Kasumi-1 (cell line): ENCODE data around the gene SLC35B1.
"Not testable (repeated sequence)": the region's sequence is repeated elsewhere in the genome, so short reads cannot be mapped to it uniquely, and the experiment has no call there.

Experiments
- DNase-seq, 2 experiments: peaks; one replicate each; lab custom pipeline; 2025; lab: John Stamatoyannopoulos, UW

The SLC35B1 gene

DNA sequence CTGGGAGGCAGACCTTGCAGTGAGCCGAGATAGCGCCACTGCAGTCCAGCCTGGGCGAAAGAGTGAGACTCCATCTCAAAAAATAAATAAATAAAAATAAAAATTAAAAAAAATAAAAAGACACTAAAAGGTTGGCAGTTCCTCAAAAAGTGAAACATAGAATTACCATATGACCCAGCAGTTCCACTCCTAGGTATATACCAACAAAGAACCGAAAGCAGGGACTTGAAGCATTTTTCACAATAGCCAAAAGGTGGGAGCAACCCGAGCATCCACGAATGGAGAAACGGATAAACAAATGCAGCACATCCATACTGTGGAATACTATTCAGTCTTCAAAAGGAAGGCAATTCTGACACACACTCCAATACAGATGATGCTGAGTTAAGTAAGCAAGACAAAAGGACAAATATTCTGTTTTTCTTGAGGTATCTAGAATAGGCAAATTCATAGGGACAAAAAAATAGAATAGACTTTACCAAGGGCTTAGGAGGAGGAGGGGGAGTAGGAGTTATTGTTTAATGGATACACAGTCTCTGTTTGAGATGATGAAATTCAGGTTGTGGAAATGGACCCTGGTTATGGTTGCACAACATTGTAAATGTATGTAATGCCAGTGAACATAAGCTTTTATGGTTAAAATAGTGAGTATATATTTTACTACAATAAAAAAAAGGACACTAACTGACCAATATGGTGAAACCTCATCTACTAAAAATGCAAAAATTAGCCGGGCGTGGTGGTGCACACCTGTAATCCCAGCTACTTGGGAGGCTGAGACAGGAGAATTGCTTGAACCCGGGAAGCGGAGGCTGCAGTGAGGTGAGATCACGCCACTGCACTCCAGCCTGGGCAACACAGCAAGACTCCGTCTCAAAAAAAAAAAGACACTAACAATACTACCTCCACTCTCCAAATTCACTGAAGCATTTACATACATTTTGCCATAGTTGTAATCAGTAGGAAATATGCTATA lies 27.0 kb upstream of the SLC35B1 start:
- no peak for DNase-seq

DNA sequence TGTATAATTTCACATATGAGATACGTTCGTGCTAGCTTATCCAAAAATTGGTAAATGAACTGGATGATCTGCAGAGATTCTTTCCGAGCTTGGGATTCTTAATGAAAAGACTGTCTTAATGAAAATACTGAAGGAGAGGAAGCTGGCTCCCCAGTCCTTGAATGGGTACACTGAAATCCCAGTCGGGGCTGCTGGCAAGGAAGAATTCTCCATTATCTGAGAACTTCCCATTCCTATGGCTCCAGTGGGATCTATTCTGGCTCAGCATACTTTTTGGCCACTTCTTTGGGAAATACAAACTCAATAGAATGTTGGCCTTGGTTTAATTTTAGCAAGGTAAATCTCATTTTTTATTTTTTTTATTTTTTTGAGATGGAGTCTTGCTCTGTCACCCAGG lies 23.7 kb upstream of the SLC35B1 start:
- DNase-seq = no peak

DNA sequence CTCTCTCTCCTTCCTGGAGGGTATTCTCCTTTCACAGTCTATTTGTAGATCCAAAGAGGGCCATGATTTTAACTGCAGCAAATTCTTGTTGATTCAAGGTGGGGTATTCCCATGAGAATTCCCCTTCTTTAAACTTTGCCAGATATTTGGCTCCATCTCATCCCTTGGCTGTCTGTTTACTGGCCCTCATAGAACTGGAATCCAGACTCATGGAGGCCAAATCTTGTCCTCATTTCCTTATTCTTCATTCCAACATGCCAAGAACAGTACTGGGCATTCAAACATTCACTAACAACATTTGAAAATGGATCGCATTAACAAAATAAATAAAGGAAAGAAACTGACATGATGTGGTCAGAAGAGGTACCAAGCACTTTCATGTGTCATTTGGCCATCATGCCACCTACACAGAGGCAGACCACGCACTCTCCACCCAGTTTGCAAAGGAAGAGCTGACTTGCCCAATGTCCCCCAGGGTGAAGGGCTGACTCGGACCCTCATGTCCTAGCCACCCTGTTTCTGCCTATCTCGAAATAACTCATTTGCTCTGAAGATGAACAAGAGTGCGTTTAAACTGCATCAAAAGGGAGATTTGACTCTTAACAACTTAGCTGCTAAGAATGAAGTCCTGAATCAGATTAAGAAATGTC lies 23.1 kb upstream of the SLC35B1 start:
- DNase-seq = no peak

DNA sequence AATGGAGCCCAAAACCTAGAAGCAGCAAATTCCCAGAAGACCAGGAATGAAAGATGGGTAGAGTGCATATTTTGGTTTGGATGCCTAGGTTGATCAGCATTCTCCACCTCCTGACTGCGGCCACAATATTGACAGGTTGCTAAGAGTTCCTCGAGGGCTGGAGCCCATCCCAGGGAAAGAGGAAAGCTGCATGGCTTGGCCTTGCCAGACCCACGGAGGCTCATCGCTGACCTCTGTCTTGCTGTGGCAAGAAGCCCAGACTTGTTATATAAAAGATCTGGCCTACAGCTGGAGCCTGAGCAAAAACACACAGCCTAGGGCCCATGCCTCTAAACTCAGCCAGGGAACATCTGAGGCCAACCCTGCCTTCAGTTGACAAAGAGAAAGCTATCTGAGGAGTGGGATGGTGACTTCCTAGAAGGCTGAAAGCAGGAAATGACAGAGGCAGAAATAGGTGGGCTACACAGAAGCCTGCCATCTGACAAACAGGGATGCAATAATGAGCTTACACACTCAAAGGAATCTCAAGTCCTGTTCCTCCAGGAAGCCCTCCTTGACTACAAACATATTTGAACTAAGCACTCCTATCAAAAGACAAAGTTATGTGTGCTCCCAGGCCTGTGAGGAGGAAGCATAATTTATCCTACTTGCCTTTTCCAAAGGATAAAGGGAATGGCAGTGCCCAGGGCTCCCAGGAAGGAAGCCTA lies 22.5 kb upstream of the SLC35B1 start:
- no peak for DNase-seq

DNA sequence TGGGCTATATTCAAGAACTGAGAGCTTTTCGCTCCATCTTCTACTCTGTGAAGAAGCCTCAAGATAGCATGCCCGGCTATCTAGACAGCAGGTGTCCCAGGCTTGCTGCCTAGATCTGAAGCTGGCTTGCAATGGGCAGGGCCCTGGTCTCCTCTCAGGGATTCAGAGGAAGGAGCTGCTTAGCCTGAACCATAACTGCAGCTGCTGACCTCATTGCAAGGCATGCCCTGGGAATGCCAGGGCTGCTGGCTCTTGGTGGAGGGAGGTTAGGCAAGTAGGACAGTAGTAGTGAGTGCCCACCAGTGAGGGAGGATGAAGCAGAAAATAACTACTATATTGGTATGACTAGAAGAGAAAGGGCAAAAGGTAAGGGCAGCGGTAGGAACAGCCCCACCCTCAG lies 21.3 kb upstream of the SLC35B1 start:
- DNase-seq = no peak

DNA sequence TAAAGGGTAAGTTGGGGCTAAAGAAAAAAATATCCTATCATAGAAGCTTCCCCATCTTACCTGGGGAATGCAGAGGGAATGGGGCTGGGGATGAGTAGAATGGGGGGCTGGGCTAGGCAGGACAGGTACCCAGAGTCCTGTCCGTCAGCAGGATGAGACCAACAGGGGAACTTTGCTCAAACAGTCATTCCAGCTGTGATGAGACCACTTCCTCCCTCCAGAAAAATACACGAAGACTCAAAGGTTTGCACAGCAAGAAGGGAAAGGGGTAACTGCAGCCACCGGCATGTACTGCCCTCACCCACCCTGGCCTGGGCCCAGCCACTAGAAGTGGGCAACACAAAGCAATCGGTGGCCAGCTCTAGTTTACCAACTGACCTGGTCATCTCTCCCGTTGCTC lies 20.7 kb upstream of the SLC35B1 start:
- no peak for DNase-seq

DNA sequence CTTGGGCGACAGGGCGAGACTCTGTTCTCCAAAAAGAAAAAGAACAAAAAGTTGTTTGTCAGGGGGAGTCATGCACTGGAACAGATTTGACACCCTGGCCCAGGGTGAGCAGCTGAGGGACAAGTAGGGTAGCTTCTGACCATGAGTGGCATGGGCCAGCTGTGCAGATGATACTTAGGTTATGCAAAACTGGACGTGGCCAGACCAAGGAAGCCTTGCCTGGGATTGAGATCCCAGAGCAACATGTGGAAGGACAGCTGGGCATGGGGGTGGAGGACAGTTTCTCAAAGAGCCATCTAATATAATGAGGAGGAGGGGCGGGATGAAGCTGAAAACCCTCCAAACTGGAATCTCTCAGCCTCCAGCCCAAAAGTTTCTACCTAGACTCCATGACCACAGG lies 19.6 kb upstream of the SLC35B1 start:
- DNase-seq = no peak

DNA sequence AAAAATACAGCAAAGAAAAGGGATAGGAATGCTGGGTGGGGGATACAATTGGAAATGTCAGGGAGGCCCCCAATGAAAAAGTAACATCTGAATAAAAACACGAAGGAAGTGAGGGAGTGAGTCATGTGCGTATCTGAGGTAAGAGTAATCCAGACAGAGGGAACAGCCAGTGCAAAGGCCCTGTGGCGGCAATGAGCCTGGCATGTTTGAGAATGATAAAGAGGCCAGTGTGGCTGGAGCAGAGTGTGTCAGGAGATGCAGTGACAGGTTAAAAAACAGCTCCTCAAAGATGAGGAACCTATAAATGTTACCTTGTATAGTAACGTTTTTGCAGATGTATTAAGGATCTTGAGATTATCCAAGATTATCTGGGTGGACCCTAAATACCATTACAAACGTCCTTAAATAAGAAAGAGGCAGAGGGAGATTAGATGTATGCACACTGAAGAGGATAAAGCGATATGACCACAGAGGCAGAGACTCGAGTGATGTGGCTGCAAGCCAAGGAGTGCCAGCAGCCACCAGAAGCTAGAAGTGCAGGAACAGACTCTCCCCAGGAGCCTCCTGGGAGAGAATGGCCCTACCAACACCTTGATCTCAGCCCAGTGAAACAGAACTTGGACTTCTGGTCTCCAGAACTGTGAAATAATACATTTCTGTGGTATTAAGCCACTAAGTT lies 17.8 kb upstream of the SLC35B1 start:
- DNase-seq = no peak

DNA sequence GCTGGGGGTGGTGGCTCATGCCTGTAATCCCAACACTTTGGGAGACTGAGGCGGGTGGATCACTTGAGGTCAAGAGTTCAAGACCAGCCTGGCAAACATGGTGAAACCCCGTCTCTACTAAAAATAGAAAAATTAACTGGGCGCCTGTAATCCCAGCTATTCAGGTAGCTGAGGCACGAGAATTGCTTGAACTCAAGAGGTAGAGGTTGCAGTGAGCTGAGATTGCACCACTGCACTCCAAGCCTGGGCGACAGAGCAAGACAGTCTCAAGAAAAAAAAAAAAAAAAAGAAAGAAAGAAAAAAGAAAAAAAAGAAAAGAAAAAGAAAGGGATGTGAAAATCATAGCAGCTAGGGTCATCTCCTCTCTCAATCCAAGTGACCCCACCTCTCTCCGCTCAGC lies 16.8 kb upstream of the SLC35B1 start:
- DNase-seq = not testable (repeated sequence)

DNA sequence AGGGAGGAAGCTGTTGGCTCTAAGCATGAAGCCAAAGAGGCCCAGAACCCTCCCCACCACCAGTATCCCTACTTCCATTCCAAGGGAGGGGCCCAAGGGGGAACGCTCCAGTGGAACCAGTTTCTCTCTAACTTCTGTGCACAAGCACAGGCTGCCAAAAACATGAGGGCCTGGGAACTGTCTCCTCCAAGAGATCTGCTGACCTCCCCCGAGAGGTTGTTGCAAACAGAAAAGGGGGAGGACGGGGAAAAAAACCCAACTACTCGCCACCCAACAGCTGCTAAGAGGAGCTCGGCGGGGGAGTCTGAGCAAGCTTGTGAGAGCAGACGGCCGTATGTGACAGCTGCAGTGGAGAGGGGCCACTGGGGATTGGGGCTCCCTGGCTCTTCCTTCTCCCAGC lies 15.7 kb upstream of the SLC35B1 start:
- peak; percentile 37 to 44 for DNase-seq

DNA sequence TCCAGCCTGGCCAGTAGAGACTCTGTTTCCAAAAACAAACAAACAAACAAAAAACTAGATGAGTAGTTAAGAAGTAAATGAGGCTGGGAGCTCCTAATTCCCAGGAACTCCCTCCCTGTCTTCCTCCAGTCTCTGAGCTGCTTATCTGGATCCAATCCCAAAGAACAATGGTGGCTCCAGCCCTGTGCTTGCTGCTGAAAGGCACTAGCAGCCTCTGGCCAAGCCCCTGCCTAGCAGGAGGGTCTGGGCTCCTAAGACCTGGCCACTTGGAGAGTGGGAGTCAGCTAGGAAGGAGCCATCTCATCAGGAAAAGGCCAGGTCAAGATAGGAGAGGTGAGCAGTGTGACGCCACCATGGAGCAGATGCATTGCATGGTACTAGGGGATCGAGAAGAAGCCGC lies 14.3 kb upstream of the SLC35B1 start:
- no peak for DNase-seq

DNA sequence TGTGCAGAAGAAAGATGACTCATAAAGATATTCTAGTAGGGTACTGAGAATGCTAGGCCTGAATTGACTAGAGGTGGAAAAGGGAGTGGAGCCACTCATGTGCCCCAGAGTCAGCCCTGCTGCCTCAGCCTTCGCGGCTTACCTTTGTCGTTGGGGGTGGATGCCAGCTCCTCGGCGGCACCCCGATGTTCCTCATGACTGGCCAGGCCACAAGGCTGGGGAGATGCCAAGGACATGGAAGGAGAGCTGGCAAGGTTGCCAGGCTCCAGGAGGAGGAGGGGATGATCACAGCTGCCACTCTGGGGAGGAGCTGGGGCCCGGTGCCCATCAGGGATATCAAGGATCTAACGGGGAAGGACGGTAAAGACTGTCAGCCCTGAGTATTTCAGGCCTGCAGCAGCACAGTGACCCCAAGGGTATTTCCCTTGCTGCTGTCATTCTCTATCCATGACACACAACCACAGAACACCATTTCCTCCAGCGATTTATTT lies 9.7 kb upstream of the SLC35B1 start:
- DNase-seq = no peak

DNA sequence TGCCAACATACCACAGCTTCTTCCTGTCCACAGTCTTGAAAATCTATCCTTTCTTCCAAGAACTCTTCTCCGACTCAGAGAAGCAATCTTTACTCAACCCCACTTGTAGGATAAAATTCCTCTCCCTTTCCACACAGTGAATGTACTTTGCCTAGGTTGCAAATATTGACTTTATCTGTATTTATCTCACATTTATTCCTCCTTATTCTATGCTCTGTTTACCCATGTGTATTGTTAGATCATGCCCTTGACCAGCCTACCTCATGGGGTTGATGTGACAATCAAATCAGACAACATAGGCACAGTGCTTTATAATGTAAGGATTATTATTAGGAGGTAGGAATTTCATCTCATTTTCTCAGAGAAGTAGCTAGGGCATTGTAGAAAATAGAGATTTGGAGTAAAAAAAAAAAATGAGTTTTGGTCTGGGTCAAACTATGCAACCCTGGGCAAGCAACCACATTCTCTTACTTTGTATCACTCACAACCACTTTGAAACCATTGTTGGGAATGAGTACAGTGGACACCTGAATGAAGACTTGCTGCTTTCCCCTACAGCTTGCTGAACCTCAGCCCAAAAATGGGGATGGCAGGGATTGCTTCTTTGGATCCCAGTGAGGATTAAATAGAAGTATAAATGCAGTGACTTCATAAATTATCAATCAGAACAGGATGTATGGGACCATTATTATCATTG lies 9.1 kb upstream of the SLC35B1 start:
- no peak for DNase-seq

DNA sequence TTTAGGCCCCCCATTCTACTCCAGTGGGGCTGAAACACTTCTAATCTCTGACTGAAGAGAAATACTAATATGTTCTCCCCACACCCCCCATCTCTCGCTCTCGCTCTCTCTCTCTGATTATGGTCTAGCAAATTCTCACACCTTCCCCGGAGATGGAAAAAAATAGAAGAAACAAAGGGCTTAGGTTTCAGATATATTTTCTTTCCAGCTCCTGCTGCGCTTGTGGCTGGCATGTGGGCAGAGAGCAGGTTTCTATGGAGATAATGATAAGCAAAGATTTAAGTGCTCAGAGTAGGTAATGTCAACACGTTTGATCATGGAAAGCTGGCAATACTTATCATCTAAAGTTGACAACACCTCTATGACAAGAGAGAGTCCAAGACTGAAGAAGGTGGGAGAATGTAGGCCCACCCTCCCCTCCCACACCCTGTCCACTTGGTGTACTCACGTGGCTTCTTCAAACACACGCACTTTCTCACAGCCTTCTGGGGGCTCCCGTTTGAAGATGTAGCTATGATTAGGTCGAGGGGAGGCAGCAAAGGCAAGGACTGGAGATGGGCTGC lies 8.0 kb upstream of the SLC35B1 start:
- DNase-seq = no peak

DNA sequence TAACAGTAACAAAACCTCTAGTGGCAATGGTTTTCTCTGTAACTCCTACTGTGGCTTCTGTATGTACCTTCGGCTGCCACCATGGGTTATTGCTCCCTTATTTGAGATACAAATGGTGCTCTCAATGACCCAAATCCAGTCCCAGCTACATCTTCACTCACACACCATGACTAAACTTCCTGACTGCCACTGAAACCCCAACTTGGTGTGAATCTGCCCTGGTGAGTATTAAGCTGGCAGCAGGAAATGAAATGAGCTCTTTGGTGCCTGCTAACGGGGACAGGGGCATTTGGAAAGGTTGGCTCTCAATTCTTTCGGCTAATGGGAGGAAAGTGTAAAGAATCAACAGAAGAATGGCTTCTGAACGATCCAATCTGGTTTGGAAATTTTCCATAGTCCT lies 7.5 kb upstream of the SLC35B1 start:
- DNase-seq = no peak

DNA sequence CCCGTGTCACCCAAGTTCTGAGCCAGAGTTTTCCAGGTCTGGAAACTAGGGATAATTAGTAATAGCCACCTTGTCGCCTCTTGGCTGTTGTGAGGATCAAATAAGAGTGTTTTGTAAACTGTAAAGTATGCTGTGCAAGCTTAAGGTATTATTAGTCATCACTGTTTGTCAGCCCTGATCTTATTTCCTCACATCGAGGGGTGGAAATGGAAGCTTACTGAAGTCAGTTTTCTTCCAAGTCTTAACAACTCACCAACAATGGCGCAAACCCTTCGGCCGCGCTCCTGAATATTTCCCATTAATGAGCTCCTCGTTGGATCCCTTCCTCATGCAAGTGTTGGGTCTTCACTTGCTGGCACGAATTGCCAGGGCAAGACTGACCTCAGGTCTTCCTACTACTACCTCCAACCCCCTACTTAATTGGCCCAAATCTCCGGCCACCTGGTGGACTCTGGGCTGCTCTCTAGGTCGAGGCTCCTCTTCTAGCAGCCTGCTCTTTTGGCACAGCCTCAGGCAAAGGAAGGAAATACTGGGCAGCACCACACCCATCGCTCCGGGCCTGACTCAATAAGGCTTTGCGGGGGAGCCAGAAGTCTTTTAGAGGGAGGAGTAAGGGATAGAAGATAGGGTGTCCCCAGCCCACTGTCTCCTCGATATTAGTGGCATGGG lies 885 bp upstream of the SLC35B1 start:
- no peak for DNase-seq

DNA sequence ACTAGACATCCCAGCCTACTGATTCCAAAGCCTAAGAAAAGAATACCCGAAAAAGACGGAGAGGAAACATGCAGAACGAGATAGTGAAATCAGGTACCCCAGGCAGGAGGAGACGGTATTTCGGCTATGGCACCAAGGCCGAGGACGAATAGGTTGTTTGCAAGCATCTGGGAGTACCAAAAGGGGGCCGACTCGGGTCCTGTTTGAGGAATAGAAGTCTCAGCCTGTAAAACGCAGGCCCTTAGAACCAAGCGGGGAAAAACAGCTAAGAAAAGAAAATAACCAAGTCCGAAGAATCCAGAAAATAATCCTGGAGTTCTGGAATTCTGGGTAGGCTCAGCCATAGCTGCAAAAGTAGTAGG lies 537 bp downstream of the SLC35B1 start:
- peak in 1 of 2 experiments; percentile 29 for DNase-seq

DNA sequence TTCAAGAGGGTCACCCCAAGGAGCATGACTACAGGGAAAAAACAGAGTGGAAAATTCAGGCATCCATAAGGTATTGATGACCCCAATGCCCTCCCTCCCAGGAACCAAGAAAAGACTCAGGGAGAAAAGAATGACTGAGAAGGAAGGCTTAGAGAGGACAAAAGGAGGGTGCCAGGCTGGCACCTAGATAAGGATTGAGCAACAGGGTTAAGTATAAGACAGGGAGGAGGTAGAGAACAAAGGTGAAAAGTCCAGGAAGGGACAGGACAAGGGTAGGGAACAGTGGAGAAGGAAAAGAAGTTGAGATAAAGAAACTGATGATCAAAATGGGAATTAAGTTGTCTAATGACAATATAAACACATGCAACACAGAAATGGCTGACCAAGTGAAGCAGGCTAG lies 2.5 kb downstream of the SLC35B1 start:
- no peak for DNase-seq

DNA sequence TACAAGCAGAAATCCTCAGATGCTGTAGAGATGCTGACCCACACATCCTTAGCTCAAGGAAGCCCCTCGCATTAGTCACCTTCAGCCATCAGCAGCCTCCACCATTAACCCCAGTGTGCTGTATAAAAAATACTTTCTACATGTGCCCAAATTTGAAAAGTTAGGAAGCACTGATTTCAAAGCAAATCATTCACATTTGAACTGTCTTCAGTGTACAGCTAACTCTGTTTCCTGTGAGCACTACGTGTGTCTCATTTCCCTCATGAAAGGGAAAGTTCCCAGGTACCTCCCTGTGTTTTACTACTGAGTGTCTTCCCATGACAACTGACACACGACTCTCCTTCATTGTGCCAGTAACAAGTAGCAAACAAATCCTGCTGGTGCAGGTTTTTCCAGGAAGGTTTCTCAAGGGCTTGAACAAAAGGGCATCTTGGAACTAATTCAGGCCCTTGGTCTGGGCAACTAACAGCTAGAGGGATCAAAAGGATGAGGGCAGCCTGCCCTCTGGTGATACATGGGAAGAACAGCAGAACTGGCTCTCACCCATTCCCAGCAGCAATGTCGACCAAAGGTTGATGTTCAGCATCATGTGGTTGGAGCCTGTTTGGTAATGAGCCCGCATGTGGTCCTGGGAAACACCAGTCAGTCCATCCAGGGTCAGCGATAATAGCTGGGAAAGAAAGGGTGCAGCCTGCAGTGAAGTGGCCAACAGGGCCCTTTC lies 4.0 kb downstream of the SLC35B1 start:
- peak; percentile 79 to 88 for DNase-seq

DNA sequence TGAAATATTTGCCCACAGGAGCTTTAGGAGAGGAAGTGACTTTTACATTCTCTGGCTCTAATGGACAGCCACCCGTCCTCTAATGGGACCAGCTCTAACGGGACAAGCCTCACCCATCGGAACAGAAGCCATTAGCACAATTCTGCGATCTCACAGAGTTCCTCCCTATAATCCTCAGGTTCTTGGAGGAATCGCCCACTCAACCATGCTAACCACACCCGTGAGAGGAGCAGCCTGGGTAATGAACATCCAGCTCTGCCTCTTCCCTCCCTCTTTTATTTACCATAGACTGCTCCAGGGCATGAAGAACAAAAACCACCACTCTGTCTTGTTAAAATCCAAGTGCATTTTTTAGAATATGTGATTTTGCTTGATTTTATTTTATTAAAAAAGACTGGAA lies 6.8 kb downstream of the SLC35B1 start:
- DNase-seq = no peak
